Cardiac muscle cell (in vitro differentiated cells and primary cell): ENCODE results near the gene EXOSC5. TPM values are rescaled to one million over a fixed set of nuclear protein-coding genes. Genes with fewer than 3 reads are reported as not detected.

ENCODE experiments used
- DNase-seq, 2 donors: peaks; one replicate each; pipeline versions ENCODE4 v3.0.0 to v3.0.0-alpha.2; 2010 to 2017; ENCODE audit warnings: low read depth in 1 of 2, low spot score in 1 of 2
- H3K27ac ChIP-seq: fragments of 200-600 bp; sonication (generic); 2 replicates; pipeline ENCODE4 v1.5.1; 2016
- H3K27me3 ChIP-seq: fragments of 200-600 bp; sonication (generic); 2 replicates; pipeline ENCODE4 v1.6.0; 2016; ENCODE audit warnings: control low read depth
- H3K36me3 ChIP-seq: fragments of 200-600 bp; sonication (generic); 2 replicates; pipeline ENCODE4 v1.5.1; 2016; ENCODE audit warnings: control low read depth
- H3K4me1 ChIP-seq: fragments of 200-600 bp; sonication (generic); 2 replicates; pipeline ENCODE4 v1.8.1; 2017; ENCODE audit warnings: low read depth, mild to moderate bottlenecking, mixed run types
- H3K4me3 ChIP-seq: fragments of 200-600 bp; sonication (generic); 2 replicates; pipeline ENCODE4 v1.5.1; 2016; ENCODE audit warnings: mild to moderate bottlenecking
- H3K9me3 ChIP-seq: fragments of 200-600 bp; sonication (generic); 2 replicates; pipeline ENCODE4 v1.5.1; 2017; ENCODE audit warnings: low read depth, mild to moderate bottlenecking, control low read depth
- polyA plus RNA-seq: library from polyadenylated mRNA; unstranded; fragments of >200 nt; fragmentation: Nextera tagmentation; extraction: Ambion mirVana; gene quantifications from 2 replicates; pipeline ENCODE4 v1.2.1, GENCODE V29; 2016
- total RNA-seq: library from RNA; depleted of rRNA; stranded (reverse); fragments of >200 nt; gene quantifications from 2 replicates; pipeline ENCODE4 v1.2.3, GENCODE V29; 2016
- TF ChIP-seq, protein P1 (sequence below): IDR thresholded peaks from 2 replicates; pipeline ENCODE4 v1.5.1; 2012; ENCODE audit warnings: low read depth, mild to moderate bottlenecking, low read length

EXOSC5 gene
- total RNA-seq (24.5 and 31.4 TPM in 2 replicates), polyA plus RNA-seq (40.6 and 53.0 TPM in 2 replicates)

DNA sequence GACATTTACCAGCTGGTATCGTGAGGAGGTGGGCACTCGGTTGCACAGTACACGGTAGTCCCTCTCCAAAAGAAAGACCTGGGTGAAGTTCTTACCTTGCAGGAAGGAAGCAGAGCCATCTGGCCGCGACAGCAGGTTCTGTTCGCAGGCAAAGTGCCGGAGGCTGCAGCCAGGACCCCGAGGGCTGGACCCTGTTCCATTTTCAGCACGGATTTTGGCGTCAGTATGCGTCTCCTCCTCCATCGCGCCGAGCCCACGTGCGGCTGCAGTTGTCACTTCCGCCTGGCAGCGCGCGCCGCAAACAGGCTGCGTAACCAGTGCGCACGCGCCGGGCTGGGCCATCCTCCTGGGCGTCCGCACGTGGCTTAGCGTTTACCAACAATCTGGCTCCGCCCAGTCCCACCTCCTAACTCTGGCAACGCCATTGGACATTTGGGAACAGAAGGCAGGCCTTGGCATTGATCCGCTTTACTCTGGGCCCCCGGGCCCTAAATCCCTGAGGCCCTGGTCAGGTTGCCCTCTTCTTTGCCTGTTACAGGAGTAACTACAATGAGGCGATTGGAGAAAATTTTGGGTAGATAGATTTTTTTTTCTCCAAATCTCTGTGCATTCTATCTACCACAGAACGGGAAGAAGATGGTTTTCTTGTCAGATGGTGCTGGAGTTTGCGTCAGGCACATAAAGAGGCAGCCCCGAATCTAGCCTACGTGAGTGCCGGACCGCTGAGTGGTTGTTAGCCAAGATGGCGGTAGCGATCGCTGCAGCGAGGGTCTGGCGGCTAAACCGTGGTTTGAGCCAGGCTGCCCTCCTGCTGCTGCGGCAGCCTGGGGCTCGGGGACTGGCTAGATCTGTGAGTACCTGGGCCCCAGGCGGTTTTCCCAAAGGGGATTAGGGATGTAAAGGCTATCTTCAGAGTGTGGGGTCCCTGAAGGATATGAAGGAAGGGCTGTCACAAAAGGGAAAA is at the start of gene EXOSC5, which contains the start of gene BCKDHA:
TSS of gene EXOSC5 (minus strand) at position 274 of the 964 bp plus-strand sequence. CDS start at position 243, 31 bp downstream.
TSS of gene BCKDHA (plus strand) at position 733 of the 964 bp plus-strand sequence. CDS start at position 743, 10 bp downstream.
- H3K4me1 ChIP-seq = peaks cover 5% of the 10 kb centered on the region
- H3K27ac ChIP-seq = peak within 1 kb of the TSS; percentile 98
- no peaks in the 10 kb centered on the region for H3K27me3 ChIP-seq
- no peaks in the 10 kb centered on the region for H3K36me3 ChIP-seq
- H3K9me3 ChIP-seq = no peaks in the 10 kb centered on the region
- peak; percentile 100 for DNase-seq
- TF ChIP-seq, protein P1, sequence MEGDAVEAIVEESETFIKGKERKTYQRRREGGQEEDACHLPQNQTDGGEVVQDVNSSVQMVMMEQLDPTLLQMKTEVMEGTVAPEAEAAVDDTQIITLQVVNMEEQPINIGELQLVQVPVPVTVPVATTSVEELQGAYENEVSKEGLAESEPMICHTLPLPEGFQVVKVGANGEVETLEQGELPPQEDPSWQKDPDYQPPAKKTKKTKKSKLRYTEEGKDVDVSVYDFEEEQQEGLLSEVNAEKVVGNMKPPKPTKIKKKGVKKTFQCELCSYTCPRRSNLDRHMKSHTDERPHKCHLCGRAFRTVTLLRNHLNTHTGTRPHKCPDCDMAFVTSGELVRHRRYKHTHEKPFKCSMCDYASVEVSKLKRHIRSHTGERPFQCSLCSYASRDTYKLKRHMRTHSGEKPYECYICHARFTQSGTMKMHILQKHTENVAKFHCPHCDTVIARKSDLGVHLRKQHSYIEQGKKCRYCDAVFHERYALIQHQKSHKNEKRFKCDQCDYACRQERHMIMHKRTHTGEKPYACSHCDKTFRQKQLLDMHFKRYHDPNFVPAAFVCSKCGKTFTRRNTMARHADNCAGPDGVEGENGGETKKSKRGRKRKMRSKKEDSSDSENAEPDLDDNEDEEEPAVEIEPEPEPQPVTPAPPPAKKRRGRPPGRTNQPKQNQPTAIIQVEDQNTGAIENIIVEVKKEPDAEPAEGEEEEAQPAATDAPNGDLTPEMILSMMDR = no peak
- H3K4me3 ChIP-seq = peak within 1 kb of the TSS; percentile 98

DNA sequence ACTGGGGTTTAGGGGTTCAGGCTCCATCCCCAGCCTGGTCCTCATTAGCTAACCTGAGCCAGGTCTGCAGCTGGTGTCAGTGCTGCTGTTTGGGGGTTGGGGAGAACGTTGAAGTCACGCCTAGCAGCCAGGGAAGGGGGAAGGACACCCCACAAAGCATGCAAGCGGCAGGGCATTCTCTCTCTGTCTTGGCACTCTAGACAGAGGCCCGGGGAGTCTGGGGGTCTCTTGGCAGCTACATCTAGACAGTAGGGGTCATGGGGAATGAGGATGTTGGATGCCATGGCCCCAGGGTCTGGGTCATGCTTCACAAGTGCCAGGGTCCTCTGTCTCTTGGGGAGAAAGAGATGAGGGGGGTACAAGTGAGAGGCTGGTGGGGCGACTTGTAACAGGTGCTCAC is 48.4 kb upstream of the EXOSC5 start:
- Histone ChIP-seq H3K4me3 (no peak overlapping the region), H3K27me3 (peaks cover 2% of the 10 kb centered on the region), H3K9me3 (no peaks in the 10 kb centered on the region), H3K27ac (no peak overlapping the region), H3K4me1 (no peaks in the 10 kb centered on the region), H3K36me3 (no peaks in the 10 kb centered on the region)
- TF ChIP-seq, protein P1 = no peak
- DNase-seq = no peak

DNA sequence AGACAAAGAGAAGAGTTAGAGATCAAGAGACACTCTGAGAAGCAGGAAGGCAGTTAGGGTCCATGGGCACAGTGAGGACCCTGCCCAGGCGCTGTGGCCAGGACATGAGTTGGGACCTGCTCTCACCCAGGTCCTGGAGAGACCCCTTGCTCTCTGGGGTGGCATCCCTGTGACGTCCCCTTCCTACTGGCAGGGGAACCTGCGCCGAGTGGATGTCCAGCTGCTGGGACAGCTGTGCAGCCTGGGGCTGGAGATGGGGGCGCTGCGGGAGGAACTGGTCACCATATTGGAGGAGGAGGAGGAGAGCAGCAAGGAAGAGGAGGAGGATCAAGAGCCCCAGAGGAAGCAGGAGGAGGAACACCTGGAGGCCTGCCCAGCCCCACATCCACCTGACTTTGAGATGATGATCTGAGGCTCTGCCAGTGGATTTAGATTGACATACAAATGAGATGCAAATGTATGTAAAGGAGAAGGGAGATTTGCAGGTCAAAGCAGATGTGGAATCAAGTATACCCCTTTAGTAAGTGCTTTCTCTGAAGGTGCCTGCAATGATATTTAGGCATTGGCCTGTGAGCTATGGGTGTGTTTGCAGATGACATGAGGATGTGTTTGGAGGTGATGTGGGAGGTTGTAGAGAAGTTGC is 46.8 kb upstream of the EXOSC5 start:
- no peak overlapping the region for H3K4me3 ChIP-seq

DNA sequence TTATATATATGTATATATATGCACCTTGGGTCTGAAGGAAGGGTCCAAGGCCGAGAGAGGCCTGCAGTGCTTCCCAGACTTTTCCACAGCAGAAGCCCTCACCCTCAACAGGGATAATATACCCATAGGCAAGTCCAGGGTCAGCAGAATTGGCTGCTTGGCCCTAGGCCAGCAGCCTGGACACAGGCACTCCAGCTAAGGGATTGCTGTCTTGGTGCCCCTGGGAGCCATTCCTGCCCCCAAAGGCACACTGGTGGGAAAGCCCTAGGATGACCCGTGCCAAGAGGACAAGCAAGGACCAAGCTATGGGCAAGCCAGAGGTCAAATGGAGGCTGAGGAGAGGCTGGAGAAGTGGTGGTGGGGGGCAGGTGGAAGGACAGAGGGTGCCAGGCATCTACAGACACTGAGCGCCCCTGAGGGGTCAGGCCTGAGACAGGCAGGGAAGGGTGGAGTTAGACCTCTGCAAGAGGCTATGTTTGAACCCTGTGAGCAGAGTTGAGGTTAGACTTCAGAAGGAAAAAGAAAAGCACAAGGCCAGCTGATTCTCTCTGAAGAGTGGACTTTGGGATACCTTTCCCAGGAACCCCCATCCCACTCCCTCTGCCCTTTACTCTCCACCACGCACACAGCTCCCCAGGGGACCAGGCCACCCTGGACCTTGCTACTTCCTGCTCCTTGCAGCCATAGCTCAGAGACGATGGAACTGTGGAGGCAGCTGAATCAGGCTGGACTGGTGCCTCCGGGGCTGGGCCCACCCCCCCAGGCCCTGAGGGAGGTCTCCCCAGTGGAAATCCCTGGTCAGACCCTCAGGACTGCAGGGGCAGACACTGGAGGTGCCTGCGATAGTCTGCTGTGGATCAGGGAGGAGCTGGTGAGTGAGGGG is 45.6 kb upstream of the EXOSC5 start, which contains the start of gene ERICH4:
TSS of gene ERICH4 (plus strand) at position 684 of the 883 bp plus-strand sequence. CDS start at position 698, 14 bp downstream.
- Histone ChIP-seq H3K9me3 (no peaks in the 10 kb centered on the region), H3K27ac (no peak within 1 kb of the TSS), H3K36me3 (no peaks in the 10 kb centered on the region), H3K4me3 (no peak within 1 kb of the TSS), H3K4me1 (no peaks in the 10 kb centered on the region), H3K27me3 (peaks cover 2% of the 10 kb centered on the region)
- TF ChIP-seq, protein P1 = no peak
- no peak for DNase-seq

More for the DNA sequence above, 46.8 kb upstream of the EXOSC5 start:
- DNase-seq = no peak
- TF ChIP-seq, protein P1 = no peak
- H3K36me3 ChIP-seq = no peaks in the 10 kb centered on the region
- H3K9me3 ChIP-seq = no peaks in the 10 kb centered on the region
- H3K27ac ChIP-seq = no peak overlapping the region
- peaks cover 2% of the 10 kb centered on the region for H3K27me3 ChIP-seq
- H3K4me1 ChIP-seq = no peaks in the 10 kb centered on the region
